ENCODE data around the gene GCLC. TPM values are rescaled to one million over a fixed set of nuclear protein-coding genes. Genes with fewer than 3 reads are reported as not detected.
A peak's percentile ranks its signal among the peaks of the same experiment; 100 is the strongest.

GCLC gene
- total RNA-seq, 2 donors from 2014 or later, result 77.1 to 81.2 TPM

DNA sequence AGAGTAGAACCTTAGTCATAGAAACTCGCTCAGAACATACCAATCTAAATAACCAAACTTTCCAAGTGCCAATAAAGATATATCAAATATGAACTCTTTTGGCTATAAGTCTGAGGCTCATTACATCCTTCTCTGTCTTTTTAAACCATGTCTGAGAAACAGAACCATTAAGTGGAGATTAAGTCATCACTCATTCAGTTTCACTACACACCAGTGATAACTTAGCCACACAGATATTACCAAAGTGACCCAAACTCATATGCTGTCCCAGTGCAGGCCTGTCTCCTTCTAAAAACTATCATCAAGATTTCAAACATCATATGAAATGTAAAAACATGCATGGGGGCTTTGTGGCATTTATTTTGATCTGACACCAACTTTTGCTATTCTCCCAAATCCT is 12.0 kb downstream of the GCLC start:
- H3K9me3 ChIP-seq, result no peaks in the 10 kb centered on the region
- no peak overlapping the region for H3K27ac ChIP-seq
- WGBS, result 91% methylated on average over 1 of the region's 1 CpG
- DNase-seq (ENCODE audit: low spot score), result no peak
- H3K36me3 ChIP-seq, result no peaks in the 10 kb centered on the region
- peaks cover 5% of the 10 kb centered on the region for H3K4me1 ChIP-seq (replicated peaks)
- no peak for TF ChIP-seq POLR2A (IDR thresholded peaks at IDR 0.05)
- TF ChIP-seq, protein P1, sequence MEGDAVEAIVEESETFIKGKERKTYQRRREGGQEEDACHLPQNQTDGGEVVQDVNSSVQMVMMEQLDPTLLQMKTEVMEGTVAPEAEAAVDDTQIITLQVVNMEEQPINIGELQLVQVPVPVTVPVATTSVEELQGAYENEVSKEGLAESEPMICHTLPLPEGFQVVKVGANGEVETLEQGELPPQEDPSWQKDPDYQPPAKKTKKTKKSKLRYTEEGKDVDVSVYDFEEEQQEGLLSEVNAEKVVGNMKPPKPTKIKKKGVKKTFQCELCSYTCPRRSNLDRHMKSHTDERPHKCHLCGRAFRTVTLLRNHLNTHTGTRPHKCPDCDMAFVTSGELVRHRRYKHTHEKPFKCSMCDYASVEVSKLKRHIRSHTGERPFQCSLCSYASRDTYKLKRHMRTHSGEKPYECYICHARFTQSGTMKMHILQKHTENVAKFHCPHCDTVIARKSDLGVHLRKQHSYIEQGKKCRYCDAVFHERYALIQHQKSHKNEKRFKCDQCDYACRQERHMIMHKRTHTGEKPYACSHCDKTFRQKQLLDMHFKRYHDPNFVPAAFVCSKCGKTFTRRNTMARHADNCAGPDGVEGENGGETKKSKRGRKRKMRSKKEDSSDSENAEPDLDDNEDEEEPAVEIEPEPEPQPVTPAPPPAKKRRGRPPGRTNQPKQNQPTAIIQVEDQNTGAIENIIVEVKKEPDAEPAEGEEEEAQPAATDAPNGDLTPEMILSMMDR (IDR thresholded peaks at IDR 0.05), result no peak
- no peak for TF ChIP-seq POLR2AphosphoS5 (IDR thresholded peaks at IDR 0.05)
- H3K4me3 ChIP-seq, result no peak overlapping the region
- no peaks in the 10 kb centered on the region for H3K27me3 ChIP-seq (replicated peaks; ENCODE audit: insufficient read depth)
- intact Hi-C loops (cut with DNase I), result no loop called here

DNA sequence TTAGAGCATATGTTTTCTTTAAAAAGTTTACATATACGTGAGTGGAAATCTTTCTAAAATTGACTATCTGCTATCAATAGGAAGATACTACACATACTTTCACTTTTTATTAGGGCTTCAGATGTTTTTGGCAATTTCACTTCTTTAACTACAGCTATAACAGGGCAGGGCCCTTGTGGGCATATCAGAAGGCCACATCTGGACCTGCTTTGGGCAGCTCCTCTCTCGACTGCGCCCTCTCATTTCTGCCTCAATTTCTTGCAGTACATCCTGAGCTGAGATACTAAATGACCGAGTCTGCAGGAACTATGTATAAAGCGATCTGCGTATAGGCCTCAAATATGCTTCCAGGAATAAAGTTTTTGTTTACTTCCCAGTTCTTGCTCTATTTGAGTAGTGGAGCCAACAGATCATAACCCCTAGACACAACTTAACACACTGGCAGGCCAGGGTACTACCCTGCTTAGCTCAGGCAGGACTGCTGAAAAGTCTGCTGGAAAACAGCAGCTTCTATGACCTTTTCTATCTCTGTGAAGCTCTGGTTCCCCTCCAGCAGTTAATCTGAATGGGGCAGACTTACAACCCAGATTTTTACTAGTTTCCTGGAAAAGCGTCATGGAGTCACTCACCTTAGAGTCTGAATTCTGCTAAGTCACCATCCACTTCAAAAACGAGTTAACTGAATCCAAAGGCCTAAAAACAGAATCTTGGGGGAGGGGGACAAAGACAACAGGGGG is 12.7 kb downstream of the GCLC start:
- H3K9me3 ChIP-seq, result no peaks in the 10 kb centered on the region
- TF ChIP-seq POLR2A (IDR thresholded peaks at IDR 0.05) (no peak), POLR2AphosphoS5 (IDR thresholded peaks at IDR 0.05) (no peak)
- TF ChIP-seq, protein P1 (IDR thresholded peaks at IDR 0.05), result no peak
- no peaks in the 10 kb centered on the region for H3K36me3 ChIP-seq
- no peak overlapping the region for H3K27ac ChIP-seq
- no peak overlapping the region for H3K4me3 ChIP-seq
- peaks cover 5% of the 10 kb centered on the region for H3K4me1 ChIP-seq (replicated peaks)
- 76% methylated on average over 8 of the region's 8 CpGs for WGBS
- intact Hi-C loops (cut with DNase I), result no loop called here
- H3K27me3 ChIP-seq (replicated peaks; ENCODE audit: insufficient read depth), result no peaks in the 10 kb centered on the region
- no peak for DNase-seq (ENCODE audit: low spot score)

DNA sequence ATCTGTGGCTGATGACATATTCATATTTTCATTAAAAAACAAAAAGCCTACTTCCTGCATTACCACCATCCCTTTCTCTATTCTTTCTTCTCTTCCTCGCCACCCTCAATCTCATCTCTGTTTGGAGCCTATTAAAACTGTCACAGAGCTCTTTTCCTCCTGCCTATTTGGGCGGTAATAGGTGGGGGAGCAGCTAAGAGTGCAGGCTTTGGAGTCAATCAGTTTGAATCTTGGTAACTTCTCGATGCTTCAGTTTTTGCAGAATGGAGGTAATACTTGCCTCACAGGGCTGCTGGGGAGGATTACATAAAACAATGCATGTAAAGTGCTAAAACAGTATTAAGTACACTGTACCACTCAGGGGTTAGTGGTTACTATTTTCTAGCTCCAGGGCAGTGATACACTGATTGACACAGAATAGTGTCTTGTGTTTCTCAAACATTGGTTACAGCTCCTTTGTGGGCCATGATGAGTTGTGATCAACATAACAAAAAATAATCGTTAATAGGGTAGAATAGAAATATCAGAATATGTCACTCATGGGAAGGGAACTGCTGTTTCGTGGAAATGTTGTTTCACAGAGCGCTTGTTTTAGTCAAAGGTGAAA is 14.0 kb downstream of the GCLC start:
- 69% methylated on average over 6 of the region's 6 CpGs for WGBS
- Histone ChIP-seq H3K27ac (no peak overlapping the region), H3K4me3 (no peak overlapping the region), H3K4me1 (replicated peaks) (peaks cover 5% of the 10 kb centered on the region), H3K27me3 (replicated peaks; ENCODE audit: insufficient read depth) (no peaks in the 10 kb centered on the region), H3K36me3 (no peaks in the 10 kb centered on the region), H3K9me3 (no peaks in the 10 kb centered on the region)
- no peak for DNase-seq (ENCODE audit: low spot score)
- intact Hi-C loops (cut with DNase I), result no loop called here
- TF ChIP-seq POLR2AphosphoS5 (IDR thresholded peaks at IDR 0.05) (no peak), POLR2A (IDR thresholded peaks at IDR 0.05) (no peak)
- TF ChIP-seq, protein P1 (IDR thresholded peaks at IDR 0.05), result no peak

DNA sequence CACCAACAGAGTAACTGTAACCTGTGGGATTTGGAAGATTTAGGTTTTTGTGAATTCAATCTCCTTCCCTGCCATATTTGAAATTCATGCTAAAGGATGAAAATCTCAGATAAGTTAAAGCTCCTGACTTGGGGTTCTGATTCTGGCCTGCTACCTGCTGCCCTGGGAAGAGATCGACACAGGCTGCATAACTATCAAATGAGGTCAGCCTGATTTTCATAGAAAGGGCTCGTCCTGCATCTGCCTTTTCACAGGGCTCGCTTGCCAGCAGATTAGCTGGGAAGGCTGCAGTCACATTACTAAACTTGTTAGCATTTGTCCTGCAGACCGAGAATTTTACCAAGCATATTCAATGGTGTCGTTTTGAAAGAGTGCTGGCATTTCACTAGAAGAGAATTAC is 14.6 kb downstream of the GCLC start:
- Histone ChIP-seq H3K36me3 (no peaks in the 10 kb centered on the region), H3K4me1 (replicated peaks) (peaks cover 5% of the 10 kb centered on the region), H3K4me3 (no peak overlapping the region), H3K9me3 (no peaks in the 10 kb centered on the region), H3K27me3 (replicated peaks; ENCODE audit: insufficient read depth) (no peaks in the 10 kb centered on the region), H3K27ac (no peak overlapping the region)
- DNase-seq (ENCODE audit: low spot score), result peak; percentile 14
- WGBS, result 34% methylated on average over 5 of the region's 5 CpGs
- intact Hi-C loops (cut with DNase I), result no loop called here
- TF ChIP-seq, protein P1 (IDR thresholded peaks at IDR 0.05), result no peak
- TF ChIP-seq POLR2A (IDR thresholded peaks at IDR 0.05) (no peak), POLR2AphosphoS5 (IDR thresholded peaks at IDR 0.05) (no peak)
